Neural cell (in vitro differentiated cells): ENCODE data around the gene ACACA.
A peak's percentile ranks its signal among the peaks of the same experiment; 100 is the strongest.

ENCODE experiments used
- POLR2AphosphoS5 ChIP-seq: IDR thresholded peaks from 2 replicates; pipeline ENCODE4 v1.6.1; 2012
- RAD21 ChIP-seq: fragments of 450-650 bp; conservative IDR thresholded peaks from 2 replicates; pipeline ENCODE4 v1.6.1; 2014; ENCODE audit warnings: antibody characterized with exemption, mild to moderate bottlenecking, moderate library complexity
- SMC3 ChIP-seq: fragments of 450-650 bp; conservative IDR thresholded peaks from 2 replicates; pipeline ENCODE4 v1.6.1; 2014; ENCODE audit warnings: antibody characterized with exemption, mild to moderate bottlenecking, moderate library complexity; ENCODE audit not compliant: poor library complexity
- TAF1 ChIP-seq: IDR thresholded peaks from 2 replicates; pipeline ENCODE4 v1.6.1; 2012; ENCODE audit warnings: low read depth
- TF ChIP-seq, protein P1 (sequence below): fragments of 450-650 bp; IDR thresholded peaks from 2 replicates; pipeline ENCODE4 v1.5.1; 2014; ENCODE audit warnings: antibody characterized with exemption, mild to moderate bottlenecking, moderate library complexity; ENCODE audit not compliant: poor library complexity, severe bottlenecking

DNA sequence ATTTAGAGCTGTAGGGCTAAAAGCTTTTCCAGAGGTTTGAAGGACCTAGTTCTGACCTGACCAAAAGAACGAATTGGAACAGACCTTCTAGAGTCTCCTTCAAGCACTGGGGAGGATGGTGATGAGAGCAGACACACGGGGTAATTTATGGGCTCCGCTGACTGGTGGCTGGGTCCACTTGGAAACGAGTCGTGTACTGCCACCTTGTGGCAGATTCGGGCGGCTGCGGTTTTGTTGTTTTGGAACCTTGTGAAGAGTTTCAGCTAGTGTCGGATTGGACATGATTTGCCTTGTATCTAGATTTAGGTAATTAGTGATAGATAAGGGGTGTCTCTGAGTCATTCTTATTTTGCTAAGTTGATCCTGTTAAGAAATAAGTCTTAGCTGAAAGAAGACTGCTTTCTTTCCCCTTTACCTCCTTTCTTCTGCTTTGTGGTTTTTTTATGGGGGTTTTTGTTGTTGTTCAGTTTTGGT is 359.0 kb downstream of the ACACA start:
- no peak for TF ChIP-seq POLR2AphosphoS5
- TF ChIP-seq, protein P1, sequence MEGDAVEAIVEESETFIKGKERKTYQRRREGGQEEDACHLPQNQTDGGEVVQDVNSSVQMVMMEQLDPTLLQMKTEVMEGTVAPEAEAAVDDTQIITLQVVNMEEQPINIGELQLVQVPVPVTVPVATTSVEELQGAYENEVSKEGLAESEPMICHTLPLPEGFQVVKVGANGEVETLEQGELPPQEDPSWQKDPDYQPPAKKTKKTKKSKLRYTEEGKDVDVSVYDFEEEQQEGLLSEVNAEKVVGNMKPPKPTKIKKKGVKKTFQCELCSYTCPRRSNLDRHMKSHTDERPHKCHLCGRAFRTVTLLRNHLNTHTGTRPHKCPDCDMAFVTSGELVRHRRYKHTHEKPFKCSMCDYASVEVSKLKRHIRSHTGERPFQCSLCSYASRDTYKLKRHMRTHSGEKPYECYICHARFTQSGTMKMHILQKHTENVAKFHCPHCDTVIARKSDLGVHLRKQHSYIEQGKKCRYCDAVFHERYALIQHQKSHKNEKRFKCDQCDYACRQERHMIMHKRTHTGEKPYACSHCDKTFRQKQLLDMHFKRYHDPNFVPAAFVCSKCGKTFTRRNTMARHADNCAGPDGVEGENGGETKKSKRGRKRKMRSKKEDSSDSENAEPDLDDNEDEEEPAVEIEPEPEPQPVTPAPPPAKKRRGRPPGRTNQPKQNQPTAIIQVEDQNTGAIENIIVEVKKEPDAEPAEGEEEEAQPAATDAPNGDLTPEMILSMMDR = peak; percentile 91
- peak; percentile 95 for TF ChIP-seq SMC3
- TF ChIP-seq RAD21 = peak; percentile 88
- no peak for TF ChIP-seq TAF1
